Epidermal melanocyte (primary cell): ENCODE measurements around the gene IL3RA.
"Not testable (repeated sequence)": the region's sequence is repeated elsewhere in the genome, so short reads cannot be mapped to it uniquely, and the experiment has no call there.

Experiments used
- DNase-seq: peaks from one replicate; pipeline ENCODE4 v3.0.0; 2011; ENCODE audit warnings: low spot score; ENCODE audit not compliant: insufficient read length

IL3RA gene

GRCh38 chrX:1330605-1331004 is 6.0 kb upstream of the IL3RA start:
- DNase-seq: no peak

- DNase-seq: not testable (repeated sequence)
These were observed 4.2 kb upstream of the IL3RA start for GRCh38 chrX:1332433-1332832.

DNA sequence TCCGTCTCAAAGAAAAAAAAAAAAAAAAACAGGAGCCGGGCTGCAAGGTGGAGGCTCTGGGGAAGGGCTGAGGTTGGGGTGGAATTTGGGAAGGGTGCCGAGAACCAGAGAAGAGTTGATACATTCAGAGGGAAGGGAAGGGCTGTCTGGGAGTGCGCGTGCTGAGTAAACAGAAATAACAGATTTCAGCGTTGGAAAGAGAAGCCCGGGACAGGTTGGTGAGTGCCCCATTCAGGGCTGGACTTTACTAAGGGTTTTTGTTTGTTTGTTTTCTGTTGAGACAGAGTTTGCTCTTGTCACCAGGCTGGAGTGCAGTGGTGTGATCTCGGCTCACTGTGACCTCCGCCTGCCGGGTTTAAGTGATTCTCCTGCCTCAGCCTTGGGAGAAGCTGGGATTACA is 1.7 kb upstream of the IL3RA start:
- no peak for DNase-seq

DNA sequence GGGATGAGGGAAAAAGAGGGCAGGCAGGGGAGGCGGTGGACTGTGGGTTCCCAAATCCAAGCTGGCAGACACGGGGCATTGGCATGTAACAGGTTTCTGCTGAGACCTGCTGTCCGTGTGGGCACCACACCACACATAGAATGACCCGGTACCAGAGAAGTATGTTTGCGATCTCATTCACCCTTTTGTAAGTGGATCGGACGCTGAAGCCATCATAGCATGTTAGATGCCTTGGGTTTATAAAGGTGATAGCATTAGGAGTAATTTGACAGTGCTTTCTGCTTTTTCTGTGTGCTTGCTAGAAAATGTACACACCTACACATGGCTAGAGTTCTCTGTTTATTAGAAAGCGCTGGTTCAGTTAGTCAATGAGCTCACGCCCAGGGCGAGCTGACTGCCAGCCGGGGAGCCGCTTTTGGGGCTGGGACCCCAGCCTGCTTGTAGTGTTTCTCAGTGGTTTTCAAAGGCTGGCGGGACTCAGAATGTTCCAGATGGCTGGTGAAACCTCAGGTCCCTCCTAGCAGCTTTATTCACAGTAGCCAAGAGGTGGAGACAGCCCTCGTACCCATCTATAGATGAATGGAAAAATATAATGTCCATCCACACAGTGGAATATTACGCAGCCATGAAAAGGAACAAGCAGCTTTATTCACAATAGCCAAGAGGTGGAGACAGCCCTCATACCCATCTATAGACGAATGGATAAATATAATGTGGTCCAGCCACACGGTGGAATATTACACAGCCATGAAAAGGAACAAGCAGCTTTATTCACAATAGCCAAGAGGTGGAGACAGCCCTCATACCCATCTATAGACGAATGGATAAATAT is 579 bp downstream of the IL3RA start:
- DNase-seq: no peak

DNA sequence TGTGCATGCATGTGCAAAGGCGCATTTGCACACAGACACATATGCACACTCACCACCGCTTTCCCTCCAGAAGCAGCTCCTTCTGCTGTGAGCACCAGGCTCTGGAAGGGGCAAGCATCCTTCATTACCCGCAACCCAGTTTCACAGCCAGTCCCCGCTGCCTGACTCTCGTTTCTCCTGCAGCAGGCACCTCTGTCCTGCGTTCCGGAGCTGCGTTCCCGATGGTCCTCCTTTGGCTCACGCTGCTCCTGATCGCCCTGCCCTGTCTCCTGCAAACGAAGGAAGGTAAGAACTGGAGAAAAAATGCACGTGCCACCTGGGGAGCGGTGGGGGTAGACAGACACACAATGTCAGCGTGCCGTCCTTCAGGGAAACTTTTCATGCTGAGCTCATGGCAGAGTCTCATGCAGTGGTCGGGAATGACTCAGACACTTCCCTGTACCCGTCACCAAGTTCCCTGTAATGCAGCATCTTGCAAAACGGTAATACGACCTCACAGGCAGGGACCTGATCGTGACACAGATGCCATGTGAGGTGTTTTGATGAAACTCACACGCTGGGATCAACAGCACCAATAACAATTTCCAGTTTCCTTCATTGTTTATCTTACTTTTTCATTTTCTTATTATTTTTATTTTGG is 5.1 kb downstream of the IL3RA start:
- no peak for DNase-seq

- DNase-seq: not testable (repeated sequence)
These were observed 13.0 kb downstream of the IL3RA start for GRCh38 chrX:1349606-1350005.

- DNase-seq: no peak
These were observed 15.6 kb downstream of the IL3RA start for GRCh38 chrX:1351981-1352714.

GRCh38 chrX:1354036-1355019 is 17.7 kb downstream of the IL3RA start:
- no peak for DNase-seq

DNA sequence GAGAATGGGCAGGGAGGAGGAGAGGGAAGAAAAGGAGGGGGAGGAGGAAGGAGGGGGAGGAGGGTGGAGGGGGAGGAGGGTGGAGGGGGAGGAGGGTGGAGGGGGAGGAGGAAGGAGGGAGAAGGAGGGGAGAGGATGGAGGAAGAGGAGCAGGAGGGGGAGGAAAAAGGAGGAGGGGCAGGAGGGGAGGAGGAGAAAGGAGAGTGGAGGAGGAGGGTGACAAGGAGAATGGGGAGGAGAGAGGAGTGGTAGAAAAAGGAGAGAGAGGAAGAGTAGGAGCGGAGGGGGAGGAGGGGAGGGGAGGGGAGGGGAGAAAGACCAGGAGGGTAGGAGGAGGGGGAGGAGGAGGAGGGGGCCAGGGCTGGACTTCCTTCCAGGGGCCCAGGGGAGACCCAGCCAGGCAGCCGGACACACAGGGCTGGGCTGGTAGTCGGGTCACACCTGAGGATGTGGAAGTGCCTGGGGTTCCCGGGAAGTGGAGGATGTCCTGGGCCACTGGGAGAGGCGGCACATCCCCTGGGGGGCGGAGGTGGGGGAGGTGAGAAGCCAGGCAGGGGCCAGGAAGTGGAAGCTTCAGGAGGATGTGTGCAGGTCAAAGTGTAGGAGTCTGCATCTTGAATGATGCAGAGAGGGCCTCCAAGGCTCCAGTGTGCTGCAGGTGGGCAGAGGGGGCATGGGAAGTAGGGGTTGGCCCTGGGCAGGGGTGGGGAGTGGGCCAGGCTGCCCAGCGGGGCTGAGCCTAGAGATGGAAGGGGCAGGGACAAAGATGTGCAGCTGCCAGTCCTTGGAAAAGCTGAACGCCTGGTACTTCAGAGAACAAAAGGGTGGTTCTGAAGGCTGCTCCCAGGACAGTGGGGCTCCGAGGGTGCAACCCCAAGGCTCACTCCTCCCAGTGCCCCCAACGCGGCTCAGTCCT is 18.8 kb downstream of the IL3RA start:
- DNase-seq: no peak

GRCh38 chrX:1357993-1358392 is 21.4 kb downstream of the IL3RA start:
- DNase-seq: no peak

DNA sequence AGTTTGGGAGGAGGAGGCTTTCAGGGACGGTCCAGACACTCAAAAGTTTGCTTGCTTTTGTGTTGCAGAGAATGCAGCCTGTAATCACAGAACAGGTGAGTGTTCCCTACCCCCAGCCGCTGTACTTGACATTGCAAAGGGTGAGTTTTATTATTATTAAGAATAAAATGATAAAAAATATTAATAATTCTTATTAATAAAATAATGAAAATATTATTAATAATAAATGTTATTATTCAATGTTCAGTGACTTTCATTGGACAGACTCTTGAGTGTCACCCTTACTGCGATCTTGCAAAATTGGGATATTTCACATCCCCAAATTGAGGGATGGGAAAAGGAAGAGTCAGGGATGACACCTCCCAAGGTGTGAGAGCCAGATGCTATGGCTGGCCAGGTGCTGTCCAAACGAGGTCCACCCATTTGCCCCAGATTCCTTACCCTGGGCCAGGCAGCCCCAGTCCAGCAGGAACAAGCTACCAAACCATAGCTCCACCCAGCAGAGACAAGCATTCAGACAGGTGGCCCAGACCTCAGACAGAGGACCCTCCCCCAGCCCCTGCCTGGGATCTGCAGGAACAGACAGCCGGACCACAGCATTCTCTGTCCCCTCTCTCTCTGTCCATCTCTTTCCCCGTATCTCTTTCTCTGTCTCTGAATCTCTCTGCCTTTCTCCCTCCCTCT is 22.4 kb downstream of the IL3RA start:
- no peak for DNase-seq

GRCh38 chrX:1359477-1359873 is 22.9 kb downstream of the IL3RA start:
- no peak for DNase-seq

- DNase-seq: no peak
These were observed 23.6 kb downstream of the IL3RA start for GRCh38 chrX:1360171-1360570.

DNA sequence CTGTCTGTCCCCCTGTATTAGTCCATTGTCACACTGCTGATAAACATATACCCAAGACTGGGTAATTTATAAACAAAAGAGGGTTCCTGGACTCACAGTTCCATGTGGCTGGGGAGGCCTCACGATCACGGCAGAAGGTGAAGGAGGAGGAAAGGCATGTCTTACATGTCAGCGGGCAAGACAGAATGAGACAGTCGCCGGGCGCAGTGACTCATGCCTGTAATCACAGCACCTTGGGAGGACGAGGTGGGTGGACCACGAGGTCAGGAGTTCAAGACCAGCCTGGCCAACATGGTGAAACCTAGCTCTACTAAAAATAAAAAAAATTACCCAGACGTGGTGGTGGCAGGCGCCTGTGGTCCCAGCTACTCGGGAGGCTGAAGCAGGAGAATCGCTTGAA is 24.7 kb downstream of the IL3RA start:
- DNase-seq: no peak

DNA sequence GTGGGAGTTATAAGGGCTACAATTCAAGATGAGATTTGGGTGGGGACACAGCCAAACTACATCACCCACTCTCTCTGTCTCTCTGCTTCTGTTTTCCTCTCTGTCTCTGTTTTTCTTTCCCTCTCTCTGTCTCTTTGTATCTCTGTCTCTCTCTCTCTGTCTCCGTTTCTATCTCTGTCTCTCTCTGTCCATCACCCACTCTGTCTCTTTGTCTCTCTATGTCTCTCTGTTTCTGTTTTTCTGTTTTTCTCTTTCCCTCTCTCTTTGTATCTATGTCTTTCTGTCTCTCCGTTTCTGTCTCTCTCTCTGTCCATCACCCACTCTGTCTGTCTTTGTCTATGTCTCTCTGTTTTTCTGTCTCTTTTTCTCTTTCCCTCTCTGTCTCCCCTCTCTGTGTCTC is 25.3 kb downstream of the IL3RA start:
- no peak for DNase-seq

- DNase-seq: not testable (repeated sequence)
These were observed 29.8 kb downstream of the IL3RA start for GRCh38 chrX:1366363-1366762.

GRCh38 chrX:1368385-1368698 is 31.8 kb downstream of the IL3RA start:
- no peak for DNase-seq

- DNase-seq: no peak
These were observed 41.7 kb downstream of the IL3RA start for GRCh38 chrX:1378306-1378759.

DNA sequence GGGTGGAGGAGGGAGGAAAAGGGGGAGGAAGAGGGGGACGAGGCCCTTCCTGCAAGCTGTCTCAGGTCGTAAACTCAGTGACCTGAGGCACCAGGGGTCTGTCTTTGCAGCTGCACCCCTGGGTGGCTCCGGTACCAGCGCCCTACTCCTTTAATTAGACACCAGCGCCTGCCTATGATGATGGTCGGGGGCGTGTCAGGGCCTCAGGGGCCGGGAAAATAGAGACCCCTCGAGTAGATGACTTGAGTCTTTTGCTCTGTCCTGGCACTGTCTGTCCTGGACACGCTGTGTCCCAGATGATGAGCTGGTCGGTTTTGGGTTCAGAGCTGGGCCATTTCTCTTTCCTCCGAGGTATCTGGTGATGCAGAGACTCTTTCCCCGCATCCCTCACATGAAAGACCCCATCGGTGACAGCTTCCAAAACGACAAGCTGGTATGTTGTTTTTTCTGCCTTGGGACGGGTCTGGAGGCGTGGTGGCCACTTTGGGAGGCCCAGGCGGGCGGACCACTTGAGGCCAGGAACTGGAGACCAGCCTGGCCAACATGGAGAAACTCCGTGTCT is 44.2 kb downstream of the IL3RA start:
- no peak for DNase-seq
